Ascending aorta (tissue), 2 donors: ENCODE data around the gene VPS4A. TPM values are rescaled to one million over a fixed set of nuclear protein-coding genes. Genes with fewer than 3 reads are reported as not detected.

Experiments used
- DNase-seq, 2 donors: peaks; one replicate each; pipeline ENCODE4 v3.0.0-alpha.2; 2019; ENCODE audit warnings: low spot score in 2 of 2
- H3K27ac ChIP-seq, 2 donors: fragments of 200-600 bp; sonication (generic); one replicate each; pipeline ENCODE4 v1.5.1; 2016 to 2017; ENCODE audit warnings: mild to moderate bottlenecking in 1 of 2
- H3K27me3 ChIP-seq: fragments of 200-600 bp; sonication (generic); one replicate; pipeline ENCODE4 v1.5.1; 2017
- H3K36me3 ChIP-seq, 2 donors: fragments of 200-600 bp; sonication (generic); one replicate each; pipeline ENCODE4 v1.5.1; 2016
- H3K4me1 ChIP-seq, 2 donors: fragments of 200-600 bp; sonication (generic); one replicate each; pipeline ENCODE4 v1.5.1; 2016 to 2017; ENCODE audit warnings: mild to moderate bottlenecking in 1 of 2
- H3K4me3 ChIP-seq, 2 donors: fragments of 200-600 bp; sonication (generic); one replicate each; pipeline ENCODE4 v1.5.1; 2016 to 2017; ENCODE audit warnings: mild to moderate bottlenecking in 1 of 2
- H3K9me3 ChIP-seq, 2 donors: fragments of 200-600 bp; sonication (generic); one replicate each; pipeline ENCODE4 v1.5.1; 2016
- CTCF ChIP-seq, 3 experiments: fragments of 200-600 bp in 2 of 3; fragments of 450-650 bp in 1 of 3; sonication (generic) in 2 of 3; IDR thresholded peaks; one replicate each; pipeline ENCODE4 v1.5.1; 2016 to 2019; ENCODE audit warnings: antibody characterized with exemption in 3 of 3, mild to moderate bottlenecking in 1 of 3, moderate library complexity in 1 of 3
- intact Hi-C: fragments of 100-400 bp; cut with DNase I; formaldehyde crosslinking; loops from one replicate; pipeline ENCODE4 v1.15.1; 2023
- total RNA-seq: library from RNA; depleted of rRNA; stranded (reverse); fragments of >200 nt; gene quantifications from one replicate; pipeline ENCODE4 v1.1.0, GENCODE V29; 2016

The VPS4A gene
- total RNA-seq, 1 donor from 2014 or later: 38.3 TPM

DNA sequence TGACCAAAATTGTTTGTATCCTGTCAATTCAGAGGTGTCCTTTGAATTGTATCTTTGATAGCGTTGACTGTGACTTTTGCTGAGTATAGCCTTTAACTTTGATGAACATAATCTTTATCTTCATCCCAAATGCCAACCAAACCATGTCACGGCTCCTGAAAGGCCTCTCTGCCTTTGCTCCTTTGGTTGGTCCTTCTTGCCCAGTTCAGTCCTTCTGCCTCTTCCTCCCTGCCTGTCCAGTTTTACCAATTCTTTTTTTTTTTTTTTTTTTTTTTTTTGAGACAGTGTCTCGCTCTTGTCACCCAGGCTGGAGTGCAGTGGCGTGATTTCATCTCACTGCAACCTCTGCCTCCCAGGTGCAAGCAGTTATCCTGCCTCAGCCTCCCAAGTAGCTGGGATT, 12.9 kb upstream of the VPS4A start:
- peaks cover 16 to 19% of the 10 kb centered on the region in 2 donors for H3K36me3 ChIP-seq
- intact Hi-C loops: no loop called here
- H3K4me1 ChIP-seq: no peaks in the 10 kb centered on the region
- no peaks in the 10 kb centered on the region for H3K9me3 ChIP-seq
- no peak overlapping the region for H3K27ac ChIP-seq
- no peaks in the 10 kb centered on the region for H3K27me3 ChIP-seq
- no peak for DNase-seq
- H3K4me3 ChIP-seq: no peak overlapping the region
- no peak for TF ChIP-seq CTCF (IDR thresholded peaks at IDR 0.05)

DNA sequence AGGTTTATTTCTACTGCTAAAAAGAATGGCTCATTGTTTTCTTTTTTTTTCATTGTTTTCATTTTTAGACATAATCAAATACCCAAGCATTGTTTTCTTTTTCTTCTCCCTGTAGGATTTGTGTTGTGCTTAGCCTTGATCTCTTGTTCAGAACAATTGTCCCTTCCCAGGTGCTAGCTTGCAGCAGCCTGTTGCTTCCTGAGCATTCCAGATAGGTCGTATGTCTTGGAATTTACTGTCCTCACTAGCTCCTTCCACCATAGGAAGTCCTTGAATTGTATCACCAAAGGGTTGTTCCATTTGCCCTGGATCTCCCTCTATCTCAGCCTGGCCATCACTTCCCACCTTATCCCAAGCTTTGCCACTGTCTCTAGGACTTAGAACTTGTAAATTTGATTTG, 10.0 kb upstream of the VPS4A start:
- peaks cover 19 to 25% of the 10 kb centered on the region in 2 donors for H3K36me3 ChIP-seq
- intact Hi-C loops: no loop called here

DNA sequence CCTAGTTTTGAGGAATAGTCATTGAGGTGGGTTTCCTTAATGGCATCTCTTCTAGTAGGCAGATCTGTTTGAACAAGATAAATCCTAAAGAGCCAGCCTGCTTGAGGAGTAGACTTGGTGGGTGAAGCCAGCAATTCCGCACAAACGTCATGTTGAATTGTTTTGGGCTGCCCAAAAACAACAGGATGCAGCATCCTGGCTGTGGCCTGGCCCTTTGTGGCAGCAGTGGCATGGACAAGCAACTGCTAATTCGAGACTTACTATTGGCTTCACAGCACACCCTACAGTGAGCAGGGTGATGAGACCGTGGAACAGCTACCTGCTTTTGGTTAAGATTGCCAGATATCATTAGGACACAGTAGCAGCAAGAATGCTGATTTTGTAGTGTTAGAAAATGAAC, 9.3 kb upstream of the VPS4A start:
- Histone ChIP-seq H3K4me1 (no peaks in the 10 kb centered on the region), H3K9me3 (no peaks in the 10 kb centered on the region), H3K27ac (no peak overlapping the region), H3K27me3 (no peaks in the 10 kb centered on the region), H3K4me3 (no peak overlapping the region), H3K36me3 (peaks cover 19 to 25% of the 10 kb centered on the region in 2 donors)
- no peak for TF ChIP-seq CTCF (IDR thresholded peaks at IDR 0.05)
- intact Hi-C loops: no loop called here
- no peak for DNase-seq

More for the DNA sequence above, 10.0 kb upstream of the VPS4A start:
- Histone ChIP-seq H3K27me3 (no peaks in the 10 kb centered on the region), H3K27ac (no peak overlapping the region), H3K4me3 (no peak overlapping the region), H3K4me1 (no peaks in the 10 kb centered on the region), H3K9me3 (no peaks in the 10 kb centered on the region)
- no peak for TF ChIP-seq CTCF (IDR thresholded peaks at IDR 0.05)
- DNase-seq: no peak

DNA sequence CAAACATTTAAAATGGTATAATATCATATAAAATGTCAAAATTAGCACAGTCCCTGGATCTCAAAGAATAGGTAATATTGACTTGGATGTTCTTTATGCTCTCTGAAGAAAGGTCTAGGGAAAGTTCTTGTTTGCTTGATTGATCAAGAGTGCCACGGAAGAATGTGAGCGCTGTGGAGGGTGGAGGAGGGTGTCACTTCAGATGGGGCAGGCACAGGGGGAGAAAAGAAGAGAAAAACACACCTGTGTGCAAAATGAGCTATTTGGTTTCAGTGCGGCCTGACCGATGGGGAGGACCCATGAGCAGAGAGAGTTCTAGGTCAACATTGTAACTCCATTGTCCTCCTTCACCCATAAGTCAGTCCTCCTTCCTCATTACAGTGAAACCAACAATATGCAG, 8.8 kb upstream of the VPS4A start:
- H3K36me3 ChIP-seq: peaks cover 19 to 25% of the 10 kb centered on the region in 2 donors
- intact Hi-C loops: no loop called here
- no peak for DNase-seq

GRCh38 chr16:69306031-69306430, 5.1 kb upstream of the VPS4A start:
- H3K27me3 ChIP-seq: no peaks in the 10 kb centered on the region
- no peak for TF ChIP-seq CTCF (IDR thresholded peaks at IDR 0.05)
- peaks cover 6 to 9% of the 10 kb centered on the region in 2 donors for H3K36me3 ChIP-seq
- H3K27ac ChIP-seq: no peak overlapping the region
- intact Hi-C loops: no loop called here
- H3K4me3 ChIP-seq: no peak overlapping the region
- peaks cover 0 to 3% of the 10 kb centered on the region in 2 donors for H3K4me1 ChIP-seq
- no peak for DNase-seq
- H3K9me3 ChIP-seq: no peaks in the 10 kb centered on the region

More for the DNA sequence above, 8.8 kb upstream of the VPS4A start:
- Histone ChIP-seq H3K4me1 (no peaks in the 10 kb centered on the region), H3K9me3 (no peaks in the 10 kb centered on the region), H3K27me3 (no peaks in the 10 kb centered on the region), H3K4me3 (no peak overlapping the region), H3K27ac (no peak overlapping the region)
- TF ChIP-seq CTCF (IDR thresholded peaks at IDR 0.05): no peak

GRCh38 chr16:69307091-69307490, 4.1 kb upstream of the VPS4A start:
- TF ChIP-seq CTCF (IDR thresholded peaks at IDR 0.05): no peak
- Histone ChIP-seq H3K9me3 (no peaks in the 10 kb centered on the region), H3K27ac (no peak overlapping the region), H3K36me3 (peaks cover 0 to 8% of the 10 kb centered on the region in 2 donors), H3K27me3 (no peaks in the 10 kb centered on the region), H3K4me1 (peaks cover under 1 to 6% of the 10 kb centered on the region in 2 donors), H3K4me3 (no peak overlapping the region)
- intact Hi-C loops: no loop called here
- DNase-seq: no peak
